HG03457 (cell line): ENCODE measurements around the gene FOXRED2.
"Not testable (repeated sequence)": the region's sequence is repeated elsewhere in the genome, so short reads cannot be mapped to it uniquely, and the experiment has no call there.

Experiments used
- ATAC-seq: cut with Tn5 transposase; IDR thresholded peaks from one replicate; pipeline ENCODE4 v1.9.1; 2021; ENCODE audit warnings: moderate number of reproducible peaks; ENCODE audit not compliant: unreplicated experiment

Gene FOXRED2

GRCh38 chr22:36470162-36470993 is 36.5 kb downstream of the FOXRED2 start:
- ATAC-seq: no peak

GRCh38 chr22:36469094-36469710 is 37.6 kb downstream of the FOXRED2 start:
- ATAC-seq: no peak

- no peak for ATAC-seq
Observed at GRCh38 chr22:36467946-36468345, 38.9 kb downstream of the FOXRED2 start.

GRCh38 chr22:36467042-36467810 is 39.6 kb downstream of the FOXRED2 start:
- ATAC-seq: no peak

GRCh38 chr22:36466258-36466657 is 40.6 kb downstream of the FOXRED2 start:
- ATAC-seq: no peak

GRCh38 chr22:36465232-36466021 is 41.4 kb downstream of the FOXRED2 start:
- no peak for ATAC-seq

GRCh38 chr22:36464715-36465231 is 42.1 kb downstream of the FOXRED2 start:
- no peak for ATAC-seq

GRCh38 chr22:36463783-36464184 is 43.1 kb downstream of the FOXRED2 start:
- ATAC-seq: no peak

GRCh38 chr22:36461665-36462649 is 44.9 kb downstream of the FOXRED2 start:
- no peak for ATAC-seq

GRCh38 chr22:36460202-36460601 is 46.6 kb downstream of the FOXRED2 start:
- no peak for ATAC-seq

GRCh38 chr22:36457688-36458450 is 49.0 kb downstream of the FOXRED2 start:
- ATAC-seq: no peak

- no peak for ATAC-seq
Observed at GRCh38 chr22:36456464-36456845, 50.4 kb downstream of the FOXRED2 start.

GRCh38 chr22:36455571-36456463 is 51.0 kb downstream of the FOXRED2 start:
- no peak for ATAC-seq

GRCh38 chr22:36454916-36455570 is 51.8 kb downstream of the FOXRED2 start:
- ATAC-seq: no peak

- no peak for ATAC-seq
Observed at GRCh38 chr22:36453855-36454378, 52.9 kb downstream of the FOXRED2 start.

GRCh38 chr22:36452978-36453607 is 53.7 kb downstream of the FOXRED2 start:
- not testable (repeated sequence) for ATAC-seq
